GM12892 (cell line): ENCODE measurements around the gene CACNA2D4.

Source experiments
- POLR2AphosphoS5 ChIP-seq: IDR thresholded peaks from 2 replicates; pipeline ENCODE4 v1.6.1; 2011; ENCODE audit warnings: low read depth, low read length, control low read depth
- TAF1 ChIP-seq: IDR thresholded peaks from 2 replicates; pipeline ENCODE4 v1.6.1; 2011; ENCODE audit warnings: low read depth, mild to moderate bottlenecking, control low read depth, low read length, borderline replicate concordance

- TF ChIP-seq POLR2AphosphoS5 (no peak), TAF1 (no peak)
Measured at GRCh38 chr12:1747609-1748008, 170.8 kb downstream of the CACNA2D4 start.
